Brain microvascular endothelial cell (primary cell): ENCODE measurements around the gene EIF1B.

Source experiments
- DNase-seq: peaks from one replicate; pipeline ENCODE4 v3.0.0-alpha.2; 2020
- H3K27ac ChIP-seq: fragments of 250-450 bp; sonication (Bioruptor Pico); 2 replicates; pipeline ENCODE4 v1.5.1; 2020; ENCODE audit warnings: mild to moderate bottlenecking, moderate library complexity
- H3K27me3 ChIP-seq: fragments of 250-450 bp; sonication (Bioruptor Pico); replicated peaks from 2 replicates; pipeline ENCODE4 v1.5.1; 2020; ENCODE audit warnings: mild to moderate bottlenecking
- H3K36me3 ChIP-seq: fragments of 250-450 bp; sonication (Bioruptor Pico); replicated peaks from 2 replicates; pipeline ENCODE4 v1.5.1; 2020; ENCODE audit warnings: mild to moderate bottlenecking
- H3K4me3 ChIP-seq: 2 replicates; pipeline ENCODE4 v1.5.1; 2011; ENCODE audit warnings: low read depth, mild to moderate bottlenecking, control low read depth, low read length, moderate library complexity
- in situ Hi-C: cut with HindIII; loops from 2 replicates; pipeline ENCODE4 v1.10.0; 2017; ENCODE audit warnings: low sequenced_read_pairs, low pct_ligation_motif_present
- TF ChIP-seq, protein P1 (sequence below): IDR thresholded peaks from 2 replicates; pipeline ENCODE4 v1.5.1; 2011; ENCODE audit warnings: low read depth, mild to moderate bottlenecking, moderate library complexity, low read length, control low read depth, inconsistent platforms; ENCODE audit errors: missing control alignments

The EIF1B gene

DNA sequence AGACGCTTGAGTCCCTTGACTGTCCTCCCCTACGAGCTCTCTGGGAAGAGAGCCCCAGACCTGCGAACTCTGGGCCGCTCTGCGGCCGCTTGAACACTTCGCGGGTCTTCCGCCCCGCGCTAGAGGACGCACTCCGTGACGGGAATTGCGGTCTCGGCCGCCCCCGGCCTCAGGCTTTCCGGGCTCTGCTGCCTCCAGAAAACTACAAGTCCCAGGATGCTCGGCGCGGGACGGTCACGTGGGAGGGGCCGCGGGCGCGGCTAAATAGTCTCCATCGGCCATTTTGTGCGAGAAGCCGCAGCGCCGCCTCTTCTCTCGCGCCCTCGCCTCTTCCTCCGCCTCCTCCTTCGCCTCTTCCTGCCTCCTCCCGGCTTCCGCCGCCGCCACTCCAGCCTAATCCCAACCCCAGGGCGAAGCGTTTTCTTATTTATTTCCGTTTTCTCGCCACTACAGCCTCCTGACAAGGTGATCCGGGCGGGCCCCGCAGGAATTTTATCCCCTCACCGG is at the start of gene EIF1B:
Gene EIF1B, plus strand, starts transcription at position 290 of the 507 bp plus-strand sequence. CDS start 235 bp downstream, outside the sequence.
- TF ChIP-seq, protein P1, sequence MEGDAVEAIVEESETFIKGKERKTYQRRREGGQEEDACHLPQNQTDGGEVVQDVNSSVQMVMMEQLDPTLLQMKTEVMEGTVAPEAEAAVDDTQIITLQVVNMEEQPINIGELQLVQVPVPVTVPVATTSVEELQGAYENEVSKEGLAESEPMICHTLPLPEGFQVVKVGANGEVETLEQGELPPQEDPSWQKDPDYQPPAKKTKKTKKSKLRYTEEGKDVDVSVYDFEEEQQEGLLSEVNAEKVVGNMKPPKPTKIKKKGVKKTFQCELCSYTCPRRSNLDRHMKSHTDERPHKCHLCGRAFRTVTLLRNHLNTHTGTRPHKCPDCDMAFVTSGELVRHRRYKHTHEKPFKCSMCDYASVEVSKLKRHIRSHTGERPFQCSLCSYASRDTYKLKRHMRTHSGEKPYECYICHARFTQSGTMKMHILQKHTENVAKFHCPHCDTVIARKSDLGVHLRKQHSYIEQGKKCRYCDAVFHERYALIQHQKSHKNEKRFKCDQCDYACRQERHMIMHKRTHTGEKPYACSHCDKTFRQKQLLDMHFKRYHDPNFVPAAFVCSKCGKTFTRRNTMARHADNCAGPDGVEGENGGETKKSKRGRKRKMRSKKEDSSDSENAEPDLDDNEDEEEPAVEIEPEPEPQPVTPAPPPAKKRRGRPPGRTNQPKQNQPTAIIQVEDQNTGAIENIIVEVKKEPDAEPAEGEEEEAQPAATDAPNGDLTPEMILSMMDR: peak; percentile 92
- DNase-seq: peak; percentile 98
- in situ Hi-C loops: no loop called here

DNA sequence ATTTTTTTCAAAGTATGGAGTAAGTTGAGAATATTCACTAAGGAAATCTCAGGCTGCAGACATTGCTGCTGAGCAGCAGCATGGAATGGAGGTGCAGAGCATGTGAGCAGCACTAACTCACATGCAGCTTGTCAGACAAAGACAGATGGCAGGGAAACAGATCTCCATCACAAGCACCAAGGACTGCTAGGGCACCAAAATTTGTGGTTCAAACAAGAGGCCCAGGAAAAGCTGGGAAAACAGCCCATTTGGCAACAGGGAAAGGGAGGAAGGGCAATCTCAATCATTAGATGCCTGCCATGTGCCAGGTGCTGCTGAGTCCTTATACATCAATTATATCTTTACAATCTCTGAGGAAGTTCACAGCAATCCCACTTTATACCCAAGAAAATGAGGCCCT is 47.2 kb upstream of the EIF1B start:
- H3K27ac ChIP-seq: no peak overlapping the region
- no peak overlapping the region for H3K4me3 ChIP-seq
- in situ Hi-C loops: no loop called here
- no peaks in the 10 kb centered on the region for H3K36me3 ChIP-seq
- DNase-seq: no peak
- TF ChIP-seq, protein P1: no peak
- no peaks in the 10 kb centered on the region for H3K27me3 ChIP-seq

More for the DNA sequence above, at the start of gene EIF1B:
- Histone ChIP-seq H3K36me3 (peaks cover 18% of the 10 kb centered on the region), H3K4me3 (peak within 1 kb of the TSS; percentile 93), H3K27ac (peak within 1 kb of the TSS; percentile 84), H3K27me3 (no peaks in the 10 kb centered on the region)

DNA sequence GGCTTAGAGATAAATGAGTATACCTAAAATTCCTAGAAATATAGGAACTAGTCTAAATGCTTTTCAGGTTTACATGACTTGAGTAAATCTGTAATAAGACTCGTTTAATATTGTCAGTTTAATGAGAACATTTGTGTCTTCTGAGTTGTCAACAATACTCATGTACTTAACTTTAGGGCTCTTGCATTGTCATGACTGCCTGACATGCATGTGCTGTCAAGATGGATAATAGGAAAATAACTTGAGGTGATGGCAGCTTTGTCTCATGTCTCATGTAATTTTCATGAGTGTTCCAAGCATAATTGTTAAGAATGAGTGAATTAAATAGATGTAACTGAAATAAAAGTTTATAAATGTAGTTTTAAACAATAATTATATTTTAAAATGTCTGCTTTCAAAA is 45.1 kb upstream of the EIF1B start:
- H3K27me3 ChIP-seq: no peaks in the 10 kb centered on the region
- no peak for DNase-seq
- H3K4me3 ChIP-seq: no peak overlapping the region
- H3K27ac ChIP-seq: no peak overlapping the region
- TF ChIP-seq, protein P1: no peak
- in situ Hi-C loops: no loop called here
- H3K36me3 ChIP-seq: no peaks in the 10 kb centered on the region

DNA sequence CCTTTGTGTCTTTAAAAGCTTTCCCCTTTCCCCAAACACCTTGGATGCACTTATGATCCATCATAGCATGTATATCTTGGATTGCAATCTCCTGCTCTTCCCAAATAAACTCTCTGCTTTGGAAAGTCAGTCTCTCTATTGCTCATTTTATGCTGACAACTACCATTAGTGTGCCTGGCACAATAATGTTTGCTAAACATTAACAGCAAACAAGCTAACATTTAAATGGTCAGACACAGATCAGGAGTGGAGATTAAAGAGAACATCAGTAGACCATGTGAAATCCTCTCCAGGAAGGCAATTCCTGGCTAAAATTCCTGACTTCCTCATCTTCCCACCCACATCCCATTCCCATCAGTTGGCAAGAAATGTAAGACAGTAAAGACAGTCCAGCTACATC is 44.3 kb upstream of the EIF1B start:
- no peak for DNase-seq
- Histone ChIP-seq H3K27me3 (no peaks in the 10 kb centered on the region), H3K27ac (no peak overlapping the region), H3K4me3 (no peak overlapping the region), H3K36me3 (no peaks in the 10 kb centered on the region)
- TF ChIP-seq, protein P1: no peak
- in situ Hi-C loops: no loop called here

DNA sequence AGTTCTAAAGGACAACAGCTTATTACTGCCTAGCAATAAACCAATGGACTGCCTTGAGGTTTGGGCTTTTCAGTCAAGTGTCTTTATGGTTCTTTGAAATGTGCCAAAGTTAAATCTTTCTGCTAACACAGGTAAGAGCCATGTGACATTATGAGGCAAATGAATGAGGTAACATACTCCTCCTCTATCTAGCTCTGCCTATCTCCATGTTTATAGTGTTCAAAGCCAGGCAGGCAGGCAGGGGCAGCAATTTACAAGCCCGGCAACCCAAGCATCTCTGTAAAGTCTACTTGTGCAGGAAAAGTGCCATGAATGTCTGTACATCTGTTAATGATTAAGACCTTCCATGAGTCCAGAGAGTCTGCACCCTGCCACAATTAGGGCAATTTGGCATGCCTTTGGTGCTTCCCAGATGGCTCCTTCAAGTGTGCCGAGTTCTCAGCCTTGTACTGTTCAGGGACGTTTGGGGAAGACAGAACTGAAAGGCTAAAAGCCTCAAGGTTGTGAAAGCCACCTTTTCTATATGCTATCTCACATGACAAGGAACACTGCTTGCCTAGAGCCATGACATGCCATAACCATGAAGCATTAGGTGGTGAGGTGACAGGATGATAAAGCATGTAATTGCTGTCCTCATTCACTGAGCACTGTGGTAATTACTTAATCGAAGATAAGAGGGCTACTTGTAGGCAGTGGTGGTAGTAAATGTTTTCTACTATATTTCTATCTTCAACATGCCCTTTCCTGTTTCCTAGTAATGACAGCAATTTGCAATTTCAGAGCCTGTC is 41.4 kb upstream of the EIF1B start:
- H3K27ac ChIP-seq: no peak overlapping the region
- TF ChIP-seq, protein P1: no peak
- DNase-seq: no peak
- H3K27me3 ChIP-seq: no peaks in the 10 kb centered on the region
- no peak overlapping the region for H3K4me3 ChIP-seq
- H3K36me3 ChIP-seq: no peaks in the 10 kb centered on the region
- in situ Hi-C loops: no loop called here
